Adrenal gland (tissue), 12 donors: ENCODE measurements around the gene SOHLH1. TPM values are rescaled to one million over a fixed set of nuclear protein-coding genes. Genes with fewer than 3 reads are reported as not detected.

Experiments
- DNase-seq, 7 donors: peaks; one replicate each; pipeline ENCODE4 v3.0.0-alpha.2; 2019 to 2020
- H3K27ac ChIP-seq, 5 donors: fragments of 200-600 bp; sonication (generic) in 4 of 5; 1 replicate in 3 of 5; 2 replicates in 2 of 5; pipeline versions ENCODE4 v1.5.1 to v1.8.0; 2016 to 2020; ENCODE audit warnings: mild to moderate bottlenecking in 1 of 5
- H3K27me3 ChIP-seq: fragments of 200-600 bp; 2 replicates; pipeline ENCODE4 v1.8.0; 2021
- H3K36me3 ChIP-seq, 2 donors: fragments of 200-600 bp; replicated peaks in 1 of 2; 1 replicate in 1 of 2; 2 replicates in 1 of 2; pipeline versions ENCODE4 v1.5.1 to v1.8.0; 2018 to 2022
- H3K4me1 ChIP-seq, 2 donors: fragments of 200-600 bp; replicated peaks in 1 of 2; 1 replicate in 1 of 2; 2 replicates in 1 of 2; pipeline versions ENCODE4 v1.5.1 to v1.8.0; 2018 to 2021
- H3K4me3 ChIP-seq, 4 donors: fragments of 200-600 bp; sonication (generic) in 3 of 4; one replicate each; pipeline ENCODE4 v1.5.1; 2016 to 2018
- H3K9me3 ChIP-seq, 3 donors: fragments of 200-600 bp; sonication (generic) in 1 of 3; replicated peaks in 1 of 3; 1 replicate in 2 of 3; 2 replicates in 1 of 3; pipeline versions ENCODE4 v1.5.1 to v1.8.0; 2016 to 2021
- CTCF ChIP-seq, 6 experiments: fragments of 450-650 bp in 4 of 6; fragments of 200-600 bp in 2 of 6; sonication (generic) in 1 of 6; IDR thresholded peaks; 1 replicate in 5 of 6; 2 replicates in 1 of 6; pipeline versions ENCODE4 v1.5.1 to v1.8.0; 2016 to 2021; ENCODE audit warnings: antibody characterized with exemption in 6 of 6, mild to moderate bottlenecking in 2 of 6, moderate library complexity in 1 of 6
- POLR2A ChIP-seq, 2 donors: fragments of 450-650 bp; IDR thresholded peaks; one replicate each; pipeline ENCODE4 v1.6.1; 2017; ENCODE audit warnings: antibody characterized with exemption in 2 of 2, mild to moderate bottlenecking in 2 of 2, moderate library complexity in 1 of 2
- WGBS, 4 donors: extraction: QIAGEN DNeasy Blood & Tissue Kit in 2 of 4; methylation state at CpG; one replicate each; pipeline versions ENCODE4 v1.1.5 to v1.1.7; 2013 to 2017; 5-methylcytosine and 5-hydroxymethylcytosine counted together
- intact Hi-C, 2 donors: fragments of 100-400 bp; cut with DNase I; formaldehyde crosslinking; loops; one replicate each; pipeline versions ENCODE4 v1.14.1 to v1.15.0; 2022 to 2023
- polyA plus RNA-seq, 3 donors: library from polyadenylated mRNA; stranded (reverse); fragments of 200-250 nt in 2 of 3; fragments of 350-450 nt in 1 of 3; fragmentation: Illumina TruSeq in 1 of 3; extraction: RNeasy Lipid Tissue Mini Kit (QIAGEN cat#74804) in 1 of 3; gene quantifications; one replicate each; pipeline ENCODE4 v1.2.3, GENCODE V29; 2013 to 2014
- total RNA-seq, 9 donors: library from RNA; depleted of rRNA in 4 of 9; stranded (reverse); fragments of >200 nt in 4 of 9; fragments of 120-200 nt in 1 of 9; fragmentation: NEBNext Ultra II Directional in 1 of 9; extraction: Animal tissue kit (Norgen Biotek cat#: 25700) in 1 of 9; gene quantifications; one replicate each; pipeline versions ENCODE4 v1.1.0 to v1.2.4, GENCODE V29; 2013 to 2023
- donor health status: healthy with polysubstance abuse.
- donor health status: Bipolar disorder and iron deficiency.
- donor health status: DM: yes; HTN: yes; CAD: no.
- donor health status: DM: no; HTN: no; CAD: no.
- donor health status: DM: no; HTN: no; CAD: no.
- donor health status: DM: yes; HTN: yes; CAD: no.

The SOHLH1 gene
- total and polyA plus RNA-seq, 12 donors, result not detected

DNA sequence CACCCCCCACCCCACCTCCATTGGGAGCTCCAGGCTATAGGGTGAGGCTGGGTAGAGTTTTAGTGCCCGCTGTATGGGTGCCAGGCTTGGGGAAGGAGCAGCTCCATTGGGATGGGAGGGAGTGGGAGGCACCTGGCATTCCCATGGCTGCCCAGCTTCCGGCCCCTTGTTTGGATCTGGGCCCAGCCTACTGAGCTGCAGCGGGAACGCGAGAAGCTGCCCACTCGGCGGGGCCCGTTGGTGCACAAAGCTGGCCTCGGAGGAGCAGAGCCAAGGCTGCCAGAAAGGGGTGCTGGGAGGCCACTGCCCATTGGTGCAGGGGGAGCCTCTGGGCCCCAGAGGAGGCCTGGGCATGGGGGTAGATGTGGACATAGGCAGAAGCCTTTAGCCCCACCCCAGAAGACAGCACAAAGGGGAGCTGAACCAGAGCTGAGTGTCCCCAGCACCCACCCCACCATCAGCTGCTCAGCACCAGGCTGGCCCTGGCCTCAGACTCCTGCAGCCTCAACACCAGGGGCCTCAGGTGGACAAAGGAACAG, 31.7 kb downstream of the SOHLH1 start:
- Histone ChIP-seq H3K27me3 (no peaks in the 10 kb centered on the region), H3K4me3 (no peak overlapping the region), H3K36me3 (no peaks in the 10 kb centered on the region), H3K27ac (no peak overlapping the region), H3K4me1 (no peaks in the 10 kb centered on the region), H3K9me3 (no peaks in the 10 kb centered on the region)
- intact Hi-C loops, result no loop called here
- TF ChIP-seq CTCF (IDR thresholded peaks at IDR 0.05) (no peak), POLR2A (IDR thresholded peaks at IDR 0.05) (no peak)
- DNase-seq, result no peak
- WGBS, 4 donors, result 74 to 100% (median 87%) methylated on average over 1 to 9 of the region's 9 CpGs

DNA sequence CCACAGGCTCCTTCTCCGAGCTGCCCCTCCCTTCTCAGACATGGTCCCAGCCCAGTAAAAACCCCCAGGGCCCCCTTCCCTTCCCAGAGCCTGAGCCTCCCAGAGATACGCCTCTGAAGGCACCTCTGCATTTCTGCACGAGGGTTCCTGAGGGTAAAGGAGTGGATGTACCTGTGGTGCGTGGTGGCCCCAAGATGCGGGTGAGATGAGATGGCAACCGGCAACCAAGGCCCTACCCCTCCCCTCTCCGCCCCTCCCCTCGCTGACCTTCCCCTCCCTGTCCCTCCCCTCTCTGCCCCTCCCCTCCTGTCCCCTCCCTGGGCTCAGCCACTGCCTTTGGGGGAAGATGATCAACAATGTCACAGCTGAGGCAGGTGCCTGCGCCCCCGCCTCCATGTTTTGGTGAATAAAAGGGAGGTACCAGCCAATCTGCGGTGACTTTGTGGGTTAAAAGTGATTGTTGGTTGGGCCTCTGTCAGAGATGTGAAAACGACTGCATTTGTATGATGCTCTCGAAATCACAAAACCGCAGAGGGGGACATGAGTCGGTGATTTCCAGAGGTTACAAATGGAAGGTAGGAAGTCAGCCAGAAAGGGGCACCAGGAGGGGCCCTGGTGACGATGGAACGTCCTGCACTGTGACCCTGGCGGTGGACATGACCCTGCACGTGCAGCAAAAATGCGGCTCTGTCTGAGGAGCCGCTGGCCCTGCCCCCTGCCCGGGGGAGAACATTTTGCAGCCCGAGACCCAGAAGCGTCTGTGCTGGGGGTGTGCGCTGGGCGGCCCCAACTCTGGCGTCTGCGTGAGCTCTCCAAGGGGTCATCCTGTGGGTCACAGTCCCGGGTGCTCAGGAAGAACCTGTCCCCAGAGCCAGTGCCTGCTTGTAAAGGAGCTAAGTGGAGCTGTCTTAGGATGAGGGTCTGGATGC, 32.5 kb downstream of the SOHLH1 start:
- Histone ChIP-seq H3K9me3 (no peaks in the 10 kb centered on the region), H3K27ac (no peak overlapping the region), H3K27me3 (no peaks in the 10 kb centered on the region), H3K4me1 (no peaks in the 10 kb centered on the region), H3K4me3 (no peak overlapping the region), H3K36me3 (no peaks in the 10 kb centered on the region)
- no peak for DNase-seq
- TF ChIP-seq CTCF (IDR thresholded peaks at IDR 0.05) (no peak), POLR2A (IDR thresholded peaks at IDR 0.05) (no peak)
- intact Hi-C loops, result no loop called here
- WGBS, 4 donors, result 59 to 71% (median 62%) methylated on average over 16 to 29 of the region's 29 CpGs

GRCh38 chr9:135665795-135666189, 33.5 kb downstream of the SOHLH1 start:
- H3K27me3 ChIP-seq, result no peaks in the 10 kb centered on the region
- no peak for DNase-seq
- no peak overlapping the region for H3K27ac ChIP-seq
- no peak overlapping the region for H3K4me3 ChIP-seq
- 69 to 82% (median 73%) methylated on average over 9 to 12 of the region's 12 CpGs for WGBS, 4 donors
- no peaks in the 10 kb centered on the region for H3K9me3 ChIP-seq
- H3K36me3 ChIP-seq, result no peaks in the 10 kb centered on the region
- no peaks in the 10 kb centered on the region for H3K4me1 ChIP-seq
- TF ChIP-seq CTCF (IDR thresholded peaks at IDR 0.05), result no peak
- no peak for TF ChIP-seq POLR2A (IDR thresholded peaks at IDR 0.05)
- intact Hi-C loops, result no loop called here

DNA sequence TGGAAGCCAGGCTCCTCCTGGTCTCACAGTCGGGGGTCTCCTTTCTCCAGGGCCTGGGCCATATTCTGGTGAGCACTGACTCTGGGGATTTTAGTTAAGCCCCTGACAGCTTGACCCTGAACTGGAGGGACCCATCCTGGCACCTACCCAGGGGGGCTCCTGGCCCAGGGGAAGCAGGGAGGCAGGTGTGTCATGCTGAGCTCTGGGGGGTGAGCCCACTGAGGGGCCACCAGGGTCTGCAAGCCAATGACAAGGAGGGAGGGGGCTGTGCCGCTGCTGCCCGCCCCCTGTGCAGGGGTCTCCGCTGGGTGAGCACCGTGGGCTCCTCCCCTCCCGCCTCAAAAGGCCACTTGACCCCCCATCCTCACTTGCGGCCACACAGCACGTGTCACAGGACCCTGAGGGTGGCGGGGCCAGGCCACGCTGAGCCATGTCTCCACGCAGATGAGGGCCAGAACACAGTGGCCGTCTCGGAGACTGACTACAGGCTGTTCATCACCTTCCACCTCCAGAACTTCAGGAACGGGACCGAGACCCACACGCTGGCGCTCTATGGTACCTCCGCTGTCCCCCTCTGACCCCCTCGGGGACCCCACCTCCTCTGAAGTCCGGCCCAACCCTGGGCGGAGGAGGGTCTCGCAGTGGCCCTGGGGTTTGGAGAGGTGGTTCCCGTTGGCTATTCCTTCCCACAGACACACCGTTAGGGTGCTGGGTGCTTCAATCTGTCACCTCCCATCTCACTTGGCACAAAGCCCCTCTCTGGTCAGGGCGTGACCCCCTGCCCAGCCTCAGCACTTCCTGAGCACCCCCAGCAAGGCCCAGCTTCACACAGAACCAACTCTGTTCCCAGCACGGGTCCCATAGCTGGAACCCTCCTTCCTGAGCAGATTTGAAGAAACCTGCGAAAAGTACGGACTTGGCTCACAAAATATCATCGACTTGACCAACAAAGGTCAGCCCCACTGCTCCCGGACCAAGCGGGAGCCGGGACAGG, 34.2 kb downstream of the SOHLH1 start:
- no peak for DNase-seq
- H3K27me3 ChIP-seq, result no peaks in the 10 kb centered on the region
- TF ChIP-seq CTCF (IDR thresholded peaks at IDR 0.05) (no peak), POLR2A (IDR thresholded peaks at IDR 0.05) (no peak)
- no peaks in the 10 kb centered on the region for H3K4me1 ChIP-seq
- WGBS, 4 donors, result 71 to 81% (median 74%) methylated on average over 21 to 32 of the region's 32 CpGs
- H3K36me3 ChIP-seq, result no peaks in the 10 kb centered on the region
- intact Hi-C loops, result no loop called here
- no peak overlapping the region for H3K4me3 ChIP-seq
- no peak overlapping the region for H3K27ac ChIP-seq
- no peaks in the 10 kb centered on the region for H3K9me3 ChIP-seq
